ENCODE results near the gene NMNAT1. TPM values are rescaled to one million over a fixed set of nuclear protein-coding genes. Genes with fewer than 3 reads are reported as not detected.

NMNAT1 gene
- total RNA-seq, 1 donor, result 10.5 TPM

GRCh38 chr1:9909234-9910046 is 33.8 kb upstream of the NMNAT1 start:
- Histone ChIP-seq H3K4me3 (ENCODE audit: insufficient read depth, low read length) (peak overlapping the region; percentile 79), H3K4me2 (ENCODE audit: insufficient read depth, low read length) (peak overlapping the region; percentile 98), H3K4me1 (ENCODE audit: insufficient read depth, low read length) (peaks cover 21% of the 10 kb centered on the region), H3K9me3 (ENCODE audit: low read depth, low read length) (no peaks in the 10 kb centered on the region), H4K20me1 (ENCODE audit: insufficient read depth, low read length) (peaks cover 13% of the 10 kb centered on the region), H2AFZ (ENCODE audit: low read length) (peak overlapping the region; percentile 78), H3K27ac (ENCODE audit: low read depth, low read length) (peak overlapping the region; percentile 33), H3K36me3 (ENCODE audit: insufficient read depth, low read length) (no peaks in the 10 kb centered on the region), H3K27me3 (ENCODE audit: insufficient read depth, low read length) (no peaks in the 10 kb centered on the region), H3K79me2 (ENCODE audit: insufficient read depth, low read length) (peaks cover 9% of the 10 kb centered on the region)
- peak; percentile 80 for DNase-seq (ENCODE audit: insufficient read length, low spot score, missing footprints)
- TF ChIP-seq CTCF (IDR thresholded peaks at IDR 0.05; ENCODE audit: extremely low read depth, low read depth, low read length), result no peak

- Histone ChIP-seq H3K9me3 (ENCODE audit: low read depth, low read length) (no peaks in the 10 kb centered on the region), H4K20me1 (ENCODE audit: insufficient read depth, low read length) (peaks cover 7% of the 10 kb centered on the region), H3K4me2 (ENCODE audit: insufficient read depth, low read length) (peak within 1 kb of the TSS; percentile 98), H3K79me2 (ENCODE audit: insufficient read depth, low read length) (peaks cover 9% of the 10 kb centered on the region), H3K27ac (ENCODE audit: low read depth, low read length) (peak within 1 kb of the TSS; percentile 33), H3K27me3 (ENCODE audit: insufficient read depth, low read length) (no peaks in the 10 kb centered on the region), H3K36me3 (ENCODE audit: insufficient read depth, low read length) (no peaks in the 10 kb centered on the region), H3K4me1 (ENCODE audit: insufficient read depth, low read length) (peaks cover 15% of the 10 kb centered on the region), H2AFZ (ENCODE audit: low read length) (peak within 1 kb of the TSS; percentile 92), H3K4me3 (ENCODE audit: insufficient read depth, low read length) (peak within 1 kb of the TSS; percentile 79)
- peak; percentile 100 for DNase-seq (ENCODE audit: insufficient read length, low spot score, missing footprints)
- no peak for TF ChIP-seq CTCF (IDR thresholded peaks at IDR 0.05; ENCODE audit: extremely low read depth, low read depth, low read length)
These were observed 33.2 kb upstream of the NMNAT1 start, which contains the start of gene CTNNBIP1 for GRCh38 chr1:9910076-9910422. Gene CTNNBIP1, minus strand, starts transcription at chr1:9910269. Its CDS starts 38,205 bp downstream, at chr1:9872064.

- H3K4me3 ChIP-seq (ENCODE audit: insufficient read depth, low read length), result peak overlapping the region; percentile 73
- H4K20me1 ChIP-seq (ENCODE audit: insufficient read depth, low read length), result peaks cover 6% of the 10 kb centered on the region
- DNase-seq (ENCODE audit: insufficient read length, low spot score, missing footprints), result peak; percentile 99
- peak overlapping the region; percentile 92 for H2AFZ ChIP-seq (ENCODE audit: low read length)
- peaks cover 9% of the 10 kb centered on the region for H3K79me2 ChIP-seq (ENCODE audit: insufficient read depth, low read length)
- peaks cover 13% of the 10 kb centered on the region for H3K4me1 ChIP-seq (ENCODE audit: insufficient read depth, low read length)
- no peaks in the 10 kb centered on the region for H3K36me3 ChIP-seq (ENCODE audit: insufficient read depth, low read length)
- no peaks in the 10 kb centered on the region for H3K27me3 ChIP-seq (ENCODE audit: insufficient read depth, low read length)
- no peaks in the 10 kb centered on the region for H3K9me3 ChIP-seq (ENCODE audit: low read depth, low read length)
- peak overlapping the region; percentile 76 for H3K4me2 ChIP-seq (ENCODE audit: insufficient read depth, low read length)
- no peak for TF ChIP-seq CTCF (IDR thresholded peaks at IDR 0.05; ENCODE audit: extremely low read depth, low read depth, low read length)
- H3K27ac ChIP-seq (ENCODE audit: low read depth, low read length), result peak overlapping the region; percentile 33
These were observed 32.7 kb upstream of the NMNAT1 start for GRCh38 chr1:9910423-9911178.
